NT2/D1 (cell line): Measurements from ENCODE around the gene SHROOM2.

Experiments used
- DNase-seq: peaks from one replicate; pipeline ENCODE4 v3.0.0-alpha.2; 2011; ENCODE audit warnings: low read depth, low spot score
- H3K27me3 ChIP-seq: 2 replicates; pipeline ENCODE4 v1.6.0; 2011; ENCODE audit warnings: mild to moderate bottlenecking; ENCODE audit not compliant: insufficient read length, insufficient read depth
- H3K36me3 ChIP-seq: 2 replicates; pipeline ENCODE4 v1.6.1; 2011; ENCODE audit warnings: mild to moderate bottlenecking, low read length, mixed read lengths; ENCODE audit not compliant: insufficient read depth, insufficient read length
- H3K4me1 ChIP-seq: 2 replicates; pipeline ENCODE4 v1.5.1; 2011; ENCODE audit not compliant: insufficient read depth, insufficient read length
- H3K4me3 ChIP-seq: 2 replicates; pipeline ENCODE4 v1.5.1; 2011; ENCODE audit warnings: low read depth; ENCODE audit not compliant: insufficient read length
- H3K9ac ChIP-seq: 2 replicates; pipeline ENCODE4 v1.6.0; 2011; ENCODE audit warnings: low read depth; ENCODE audit not compliant: insufficient read length
- H3K9me3 ChIP-seq: 2 replicates; pipeline ENCODE4 v1.5.1; 2011; ENCODE audit warnings: mild to moderate bottlenecking, low read length; ENCODE audit not compliant: insufficient read depth
- SUZ12 ChIP-seq: IDR thresholded peaks from 2 replicates; pipeline ENCODE4 v1.6.1; 2011; ENCODE audit not compliant: insufficient read length, insufficient read depth; ENCODE audit errors: extremely low read depth
- YY1 ChIP-seq: IDR thresholded peaks from 2 replicates; pipeline ENCODE4 v1.6.1; 2011; ENCODE audit not compliant: insufficient read length, insufficient read depth
- ZNF274 ChIP-seq: IDR thresholded peaks from 2 replicates; pipeline ENCODE4 v1.6.1; 2011; ENCODE audit warnings: mild to moderate bottlenecking, low read depth, low read length

Gene SHROOM2

DNA sequence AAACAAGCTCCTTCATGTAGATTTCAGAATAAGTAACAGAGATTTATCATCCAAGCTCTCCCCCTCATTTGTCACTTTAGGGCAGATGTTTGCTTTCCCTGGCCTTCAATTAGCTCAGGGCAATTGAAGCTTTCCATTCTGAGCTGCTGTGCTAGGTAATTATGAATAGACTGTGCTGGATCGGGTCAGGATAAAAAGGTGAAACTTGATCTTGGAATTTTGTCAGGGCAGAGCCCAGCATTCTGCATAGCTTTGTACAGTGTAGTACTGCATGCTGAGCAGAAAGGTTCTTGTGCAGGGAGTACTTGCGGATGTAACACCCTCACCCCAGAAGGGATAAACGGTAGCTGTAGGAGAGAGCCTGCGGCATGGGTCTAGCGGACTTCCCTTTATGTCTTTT is 116.9 kb downstream of the SHROOM2 start:
- H3K4me1 ChIP-seq, result peaks cover 4% of the 10 kb centered on the region
- H3K27me3 ChIP-seq, result no peaks in the 10 kb centered on the region
- H3K36me3 ChIP-seq, result peaks cover 31% of the 10 kb centered on the region
- no peak overlapping the region for H3K9ac ChIP-seq
- H3K4me3 ChIP-seq, result no peak overlapping the region
- DNase-seq, result no peak
- TF ChIP-seq SUZ12, result no peak
- no peaks in the 10 kb centered on the region for H3K9me3 ChIP-seq

DNA sequence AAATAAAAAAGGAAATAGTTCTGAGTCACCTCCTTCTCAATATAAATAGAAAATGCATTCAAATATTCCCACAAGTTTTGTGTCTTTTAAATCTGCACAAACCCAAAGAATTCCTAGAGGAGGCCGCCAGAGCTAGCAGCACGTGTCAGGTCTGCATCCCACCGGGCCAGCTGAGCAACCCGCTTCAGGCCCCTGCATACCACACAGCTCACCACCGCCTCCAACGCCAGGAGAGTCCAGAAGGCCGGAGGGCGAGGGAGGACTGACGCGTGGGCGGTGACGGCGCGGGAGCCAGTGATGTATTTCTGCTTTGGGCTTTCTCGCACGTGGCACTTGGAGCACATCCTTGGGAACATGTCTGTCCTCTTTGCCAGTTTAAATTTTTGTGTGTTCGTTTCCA is 119.1 kb downstream of the SHROOM2 start:
- Histone ChIP-seq H3K4me3 (no peak overlapping the region), H3K27me3 (no peaks in the 10 kb centered on the region), H3K9ac (no peak overlapping the region), H3K9me3 (no peaks in the 10 kb centered on the region), H3K36me3 (peaks cover 27% of the 10 kb centered on the region), H3K4me1 (peaks cover 4% of the 10 kb centered on the region)
- TF ChIP-seq YY1, result no peak
- no peak for TF ChIP-seq SUZ12
- no peak for TF ChIP-seq ZNF274
- no peak for DNase-seq

DNA sequence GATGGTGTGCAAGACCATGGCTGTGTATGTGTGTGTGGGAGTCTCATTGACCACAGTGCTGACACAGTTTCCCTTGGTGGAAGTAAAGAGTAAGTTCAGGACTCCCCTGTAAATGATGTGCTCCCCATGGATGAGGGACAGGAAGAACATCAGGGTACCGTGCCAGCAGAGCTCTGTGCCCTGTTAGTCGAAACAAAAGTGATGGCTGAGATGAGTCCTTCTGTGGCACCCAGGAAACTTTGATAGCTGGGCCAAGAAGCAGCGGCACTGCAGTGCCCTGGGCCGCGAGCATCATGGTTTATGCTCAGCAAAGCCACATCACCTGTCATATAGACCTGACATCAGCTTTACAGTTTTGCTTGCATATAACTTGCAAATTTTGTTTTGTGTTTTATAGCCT is 119.5 kb downstream of the SHROOM2 start:
- Histone ChIP-seq H3K4me1 (peaks cover 4% of the 10 kb centered on the region), H3K4me3 (no peak overlapping the region), H3K27me3 (no peaks in the 10 kb centered on the region), H3K36me3 (peaks cover 27% of the 10 kb centered on the region), H3K9me3 (no peaks in the 10 kb centered on the region), H3K9ac (no peak overlapping the region)
- TF ChIP-seq SUZ12 (no peak), ZNF274 (no peak), YY1 (no peak)
- DNase-seq, result no peak

DNA sequence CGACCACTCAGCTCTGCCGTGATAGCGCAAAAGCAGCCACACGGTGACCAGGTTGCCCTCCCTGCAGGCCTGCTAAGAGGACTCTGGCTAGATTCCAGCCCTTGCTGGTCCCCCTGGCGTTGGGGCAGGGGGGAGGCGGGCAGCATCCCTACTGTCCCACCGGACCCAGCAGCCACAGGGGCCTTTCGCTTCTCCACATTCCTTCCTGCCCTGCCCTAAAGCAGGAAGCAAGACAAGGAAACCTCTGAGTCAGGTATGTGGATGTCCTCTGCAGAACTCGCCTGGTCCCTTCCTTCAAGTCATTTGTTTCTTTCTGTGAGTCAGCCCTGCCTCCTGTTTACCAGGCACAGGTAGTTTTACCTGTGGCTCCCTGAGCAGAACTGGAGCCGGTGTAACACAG is 120.7 kb downstream of the SHROOM2 start:
- Histone ChIP-seq H3K9me3 (no peaks in the 10 kb centered on the region), H3K4me1 (peaks cover 4% of the 10 kb centered on the region), H3K4me3 (no peak overlapping the region), H3K27me3 (no peaks in the 10 kb centered on the region), H3K36me3 (peaks cover 24% of the 10 kb centered on the region), H3K9ac (no peak overlapping the region)
- TF ChIP-seq YY1 (no peak), SUZ12 (no peak), ZNF274 (no peak)
- DNase-seq, result no peak

DNA sequence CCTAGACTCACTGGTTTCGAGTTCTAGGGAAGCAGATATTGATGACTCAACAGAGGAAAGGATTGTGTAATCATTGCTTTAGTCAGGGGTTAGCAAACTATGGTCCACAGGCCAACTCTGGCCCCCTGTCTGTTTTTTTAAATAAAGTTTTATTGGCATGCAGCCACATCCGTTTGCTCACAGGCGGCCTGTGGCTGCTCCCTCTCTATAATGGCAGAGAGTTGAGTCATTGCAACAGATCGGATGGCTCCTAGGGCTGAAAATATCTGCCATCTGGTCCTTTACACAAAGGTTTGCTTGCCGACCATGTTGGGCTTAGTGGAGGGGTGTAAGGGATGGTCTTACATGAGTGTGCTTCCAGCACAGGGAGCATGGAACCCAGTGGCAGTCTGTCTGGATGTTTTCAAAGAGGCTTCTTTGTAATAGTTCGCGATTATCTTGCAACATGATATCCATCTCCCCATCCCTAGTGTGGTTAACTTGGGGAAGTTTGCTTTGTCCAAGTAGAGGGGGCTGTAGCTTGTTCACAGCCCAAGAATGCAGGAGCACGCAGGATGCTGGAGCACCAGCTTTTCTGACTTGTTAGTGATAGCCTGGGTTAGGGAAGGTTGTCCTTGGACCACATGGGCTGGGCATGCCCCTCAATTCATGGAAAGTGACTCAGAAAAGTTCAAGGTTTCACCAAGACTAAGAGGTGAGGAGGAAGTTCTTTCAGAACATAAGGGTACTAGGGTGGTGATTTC is 121.6 kb downstream of the SHROOM2 start:
- Histone ChIP-seq H3K27me3 (no peaks in the 10 kb centered on the region), H3K9ac (no peak overlapping the region), H3K9me3 (no peaks in the 10 kb centered on the region), H3K4me1 (peaks cover 4% of the 10 kb centered on the region), H3K36me3 (peaks cover 27% of the 10 kb centered on the region), H3K4me3 (no peak overlapping the region)
- no peak for DNase-seq
- TF ChIP-seq SUZ12 (no peak), YY1 (no peak), ZNF274 (no peak)

DNA sequence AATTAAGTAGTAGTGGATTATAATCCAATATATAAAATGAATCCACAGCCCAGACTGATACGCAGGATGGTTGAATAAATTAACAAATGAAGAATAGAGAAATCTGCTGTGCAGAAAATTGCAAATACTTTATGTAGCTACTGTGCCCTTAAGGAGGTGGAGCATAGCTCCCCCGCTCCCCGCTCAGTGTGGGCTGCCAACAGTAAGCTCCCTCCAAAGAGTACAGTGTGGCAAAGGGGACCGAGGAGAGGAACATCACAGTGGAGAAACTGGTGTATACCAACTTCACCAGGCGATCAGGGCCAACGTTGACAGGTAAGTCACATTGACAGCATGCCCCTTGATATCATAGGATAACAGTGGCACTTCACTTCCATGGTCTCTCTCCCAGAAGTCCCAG is 123.0 kb downstream of the SHROOM2 start:
- Histone ChIP-seq H3K36me3 (peaks cover 27% of the 10 kb centered on the region), H3K9me3 (no peaks in the 10 kb centered on the region), H3K4me3 (no peak overlapping the region), H3K9ac (no peak overlapping the region), H3K4me1 (peaks cover 4% of the 10 kb centered on the region), H3K27me3 (no peaks in the 10 kb centered on the region)
- no peak for DNase-seq
- TF ChIP-seq ZNF274 (no peak), SUZ12 (no peak), YY1 (no peak)

DNA sequence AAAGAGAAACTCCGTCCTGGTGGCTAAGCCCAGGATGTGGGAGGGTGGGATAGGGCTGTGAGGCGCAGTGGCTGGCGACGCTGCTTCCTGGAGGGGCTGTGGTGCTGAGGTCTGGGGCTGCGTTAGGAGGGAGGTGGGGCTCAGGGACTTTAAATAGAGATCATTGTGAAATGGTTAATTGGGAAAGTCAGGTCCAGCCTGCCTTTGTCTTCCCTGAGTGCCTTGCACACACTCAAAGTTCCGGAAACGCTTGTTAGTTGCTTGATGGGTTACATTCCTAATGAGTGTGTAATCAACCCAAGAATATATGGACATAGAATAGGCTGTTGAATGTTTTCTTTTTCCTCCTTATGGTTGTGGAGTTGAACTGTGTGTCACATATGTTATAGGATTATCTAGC is 125.3 kb downstream of the SHROOM2 start:
- no peaks in the 10 kb centered on the region for H3K27me3 ChIP-seq
- no peak for TF ChIP-seq ZNF274
- no peak for TF ChIP-seq SUZ12
- TF ChIP-seq YY1, result no peak
- H3K9ac ChIP-seq, result no peak overlapping the region
- H3K4me1 ChIP-seq, result peaks cover 4% of the 10 kb centered on the region
- no peak overlapping the region for H3K4me3 ChIP-seq
- no peak for DNase-seq
- H3K36me3 ChIP-seq, result peaks cover 18% of the 10 kb centered on the region
- H3K9me3 ChIP-seq, result no peaks in the 10 kb centered on the region
